ENCODE measurements around the gene PTPMT1. TPM values are rescaled to one million over a fixed set of nuclear protein-coding genes. Genes with fewer than 3 reads are reported as not detected.

The PTPMT1 gene
- total RNA-seq, 1 experiment from 2014 or later, result 108 TPM

- TF ChIP-seq CTCF (IDR thresholded peaks at IDR 0.05; ENCODE audit: insufficient read depth in 1 of 2, low read depth in 1 of 2, low read length in 1 of 2, severe bottlenecking in 1 of 2, unreplicated experiment in 1 of 2), result no peak
- H3K36me3 Mint-ChIP-seq (ENCODE audit: insufficient read depth, unreplicated experiment), result peaks cover 20% of the 10 kb centered on the region
- no TSS peak for BruUV-seq (replicated peaks)
- no peaks in the 10 kb centered on the region for H3K9me3 ChIP-seq
- ChIA-PET CTCF (no interaction called here), POLR2A (no interaction called here)
- no peaks in the 10 kb centered on the region for H3K4me1 ChIP-seq
- intact Hi-C loops (cut with micrococcal nuclease; ENCODE audit: unreplicated experiment), result loop anchor here (10.0 kb wide), 1 partner anchor 243 kb away; no protein-coding TSS in a partner anchor
- no peaks in the 10 kb centered on the region for H3K9me3 Mint-ChIP-seq (ENCODE audit: unreplicated experiment)
- H3K27me3 ChIP-seq (replicated peaks; ENCODE audit: control insufficient read depth, insufficient read depth, low read length), result no peaks in the 10 kb centered on the region
- H3K27me3 Mint-ChIP-seq (ENCODE audit: insufficient read depth, unreplicated experiment), result no peaks in the 10 kb centered on the region
- H3K4me1 Mint-ChIP-seq (ENCODE audit: low read depth, unreplicated experiment), result no peaks in the 10 kb centered on the region
- no peak overlapping the region for H3K4me3 Mint-ChIP-seq (ENCODE audit: unreplicated experiment)
- no peaks in the 10 kb centered on the region; the same call in 1 of the 2 replicates for H3K36me3 ChIP-seq (ENCODE audit: control insufficient read depth, insufficient read depth, low read length)
- H3K27ac Mint-ChIP-seq (ENCODE audit: unreplicated experiment), result no peak overlapping the region
- no peak for DNase-seq
- H3K4me3 ChIP-seq (ENCODE audit: low read depth, low read length), result no peak overlapping the region
Measured at GRCh38 chr11:47611348-47611794, 46.0 kb downstream of the PTPMT1 start.

GRCh38 chr11:47615249-47615648 lies 49.9 kb downstream of the PTPMT1 start:
- ChIA-PET POLR2A (no interaction called here), CTCF (no interaction called here)
- Histone ChIP-seq H3K9me3 (no peaks in the 10 kb centered on the region), H3K4me1 (no peaks in the 10 kb centered on the region), H3K27me3 (replicated peaks; ENCODE audit: control insufficient read depth, insufficient read depth, low read length) (no peaks in the 10 kb centered on the region), H3K4me3 (ENCODE audit: low read depth, low read length) (no peak overlapping the region), H3K36me3 (ENCODE audit: control insufficient read depth, insufficient read depth, low read length) (no peaks in the 10 kb centered on the region)
- BruUV-seq (replicated peaks), result no TSS peak
- no peaks in the 10 kb centered on the region for H3K9me3 Mint-ChIP-seq (ENCODE audit: unreplicated experiment)
- H3K36me3 Mint-ChIP-seq (ENCODE audit: insufficient read depth, unreplicated experiment), result peaks cover 29% of the 10 kb centered on the region
- no peak for TF ChIP-seq CTCF (IDR thresholded peaks at IDR 0.05; ENCODE audit: insufficient read depth in 1 of 2, low read depth in 1 of 2, low read length in 1 of 2, severe bottlenecking in 1 of 2, unreplicated experiment in 1 of 2)
- no peak for DNase-seq
- no peaks in the 10 kb centered on the region for H3K27me3 Mint-ChIP-seq (ENCODE audit: insufficient read depth, unreplicated experiment)
- H3K4me3 Mint-ChIP-seq (ENCODE audit: unreplicated experiment), result no peak overlapping the region
- H3K4me1 Mint-ChIP-seq (ENCODE audit: low read depth, unreplicated experiment), result no peaks in the 10 kb centered on the region
- no peak overlapping the region for H3K27ac Mint-ChIP-seq (ENCODE audit: unreplicated experiment)
- intact Hi-C loops (cut with micrococcal nuclease; ENCODE audit: unreplicated experiment), result loop anchor here (10.0 kb wide), 1 partner anchor 240 kb away; no protein-coding TSS in a partner anchor

GRCh38 chr11:47616726-47617416 lies 51.5 kb downstream of the PTPMT1 start:
- Mint-ChIP-seq H3K27ac (ENCODE audit: unreplicated experiment) (no peak overlapping the region), H3K9me3 (ENCODE audit: unreplicated experiment) (no peaks in the 10 kb centered on the region), H3K4me3 (ENCODE audit: unreplicated experiment) (no peak overlapping the region), H3K4me1 (ENCODE audit: low read depth, unreplicated experiment) (no peaks in the 10 kb centered on the region), H3K36me3 (ENCODE audit: insufficient read depth, unreplicated experiment) (peaks cover 43% of the 10 kb centered on the region), H3K27me3 (ENCODE audit: insufficient read depth, unreplicated experiment) (no peaks in the 10 kb centered on the region)
- H3K4me1 ChIP-seq, result no peaks in the 10 kb centered on the region
- BruUV-seq (replicated peaks), result no TSS peak
- POLR2A ChIA-PET, result no interaction called here
- TF ChIP-seq CTCF (IDR thresholded peaks at IDR 0.05; ENCODE audit: insufficient read depth in 1 of 2, low read depth in 1 of 2, low read length in 1 of 2, severe bottlenecking in 1 of 2, unreplicated experiment in 1 of 2), result peak; percentile 47 to 84
- no peaks in the 10 kb centered on the region for H3K9me3 ChIP-seq
- DNase-seq, result peak in 1 of 2 experiments; percentile 57
- no peak overlapping the region for H3K4me3 ChIP-seq (ENCODE audit: low read depth, low read length)
- no peaks in the 10 kb centered on the region for H3K27me3 ChIP-seq (replicated peaks; ENCODE audit: control insufficient read depth, insufficient read depth, low read length)
- 0 out of 2 replicates have a peak, but pooled peaks cover 1% of the 10 kb centered on the region for H3K36me3 ChIP-seq (ENCODE audit: control insufficient read depth, insufficient read depth, low read length)
- intact Hi-C loops (cut with micrococcal nuclease; ENCODE audit: unreplicated experiment), result loop anchor here (1.0 to 10.0 kb wide), 2 partner anchors 238 to 243 kb away; no protein-coding TSS in a partner anchor
- CTCF ChIA-PET, result interaction anchor here (0.5 to 0.6 kb wide), 3 partner anchors 31 to 162 kb away, joined by 3 to 6 read pairs (median 3); no protein-coding TSS in a partner anchor

All from Caco-2 (cell line).